SK-N-MC (cell line): Measurements from ENCODE around the gene MISP3.

Experiments
- DNase-seq: peaks from one replicate; pipeline ENCODE4 v3.0.0-alpha.2; 2011; ENCODE audit warnings: low read depth, low spot score
- H3K27ac ChIP-seq: fragments of 200-600 bp; sonication (generic); 2 replicates; pipeline ENCODE4 v1.5.1; 2016; ENCODE audit warnings: mixed run types
- H3K36me3 ChIP-seq: fragments of 200-600 bp; sonication (generic); 2 replicates; pipeline ENCODE4 v1.6.1; 2017; ENCODE audit warnings: antibody characterized with exemption, low read length, mixed read lengths; ENCODE audit not compliant: insufficient read depth
- H3K4me3 ChIP-seq: fragments of 200-600 bp; sonication (generic); 2 replicates; pipeline ENCODE4 v1.5.1; 2016
- H3K9ac ChIP-seq: fragments of 200-600 bp; sonication (generic); 2 replicates; pipeline ENCODE4 v1.8.0; 2017; ENCODE audit warnings: mixed run types, mixed read lengths; ENCODE audit not compliant: insufficient read length
- H3K9me3 ChIP-seq: fragments of 200-600 bp; sonication (generic); 2 replicates; pipeline ENCODE4 v1.6.1; 2017; ENCODE audit warnings: low read depth, mild to moderate bottlenecking, antibody characterized with exemption, low read length, moderate library complexity, mixed read lengths
- EZH2 ChIP-seq: fragments of 200-600 bp; sonication (generic); IDR thresholded peaks from one replicate; pipeline ENCODE4 v1.6.1; 2017; ENCODE audit warnings: antibody characterized with exemption
- FOXP2 ChIP-seq: optimal IDR thresholded peaks from 2 replicates; pipeline ENCODE3; 2011; ENCODE audit warnings: mild to moderate bottlenecking, moderate library complexity; ENCODE audit not compliant: insufficient read depth; ENCODE audit errors: extremely low read length, control extremely low read depth
- POLR2AphosphoS5 ChIP-seq: IDR thresholded peaks from 2 replicates; pipeline ENCODE4 v1.6.1; 2012; ENCODE audit warnings: mild to moderate bottlenecking, low read depth, low read length, borderline replicate concordance

MISP3 gene

DNA sequence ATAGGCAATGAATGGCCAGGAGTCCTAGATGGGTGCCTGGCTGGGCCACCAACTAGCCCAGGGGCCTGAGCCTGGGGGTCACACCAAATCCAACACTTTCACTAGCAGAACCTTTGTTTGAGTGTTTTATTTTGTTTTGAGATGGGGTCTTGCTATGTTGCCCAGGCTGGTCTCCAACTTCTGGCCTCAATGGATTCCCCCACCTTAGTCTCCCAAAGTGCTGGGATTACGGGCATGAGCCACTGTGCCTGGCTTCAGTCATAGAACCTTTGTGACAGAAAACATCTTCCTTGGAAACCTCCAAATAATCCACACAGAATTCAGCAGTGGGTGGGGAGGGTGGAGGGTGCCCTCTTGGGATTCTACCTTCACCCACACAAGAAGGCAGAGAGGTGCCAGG, 38.9 kb downstream of the MISP3 start:
- no peaks in the 10 kb centered on the region for H3K9me3 ChIP-seq

DNA sequence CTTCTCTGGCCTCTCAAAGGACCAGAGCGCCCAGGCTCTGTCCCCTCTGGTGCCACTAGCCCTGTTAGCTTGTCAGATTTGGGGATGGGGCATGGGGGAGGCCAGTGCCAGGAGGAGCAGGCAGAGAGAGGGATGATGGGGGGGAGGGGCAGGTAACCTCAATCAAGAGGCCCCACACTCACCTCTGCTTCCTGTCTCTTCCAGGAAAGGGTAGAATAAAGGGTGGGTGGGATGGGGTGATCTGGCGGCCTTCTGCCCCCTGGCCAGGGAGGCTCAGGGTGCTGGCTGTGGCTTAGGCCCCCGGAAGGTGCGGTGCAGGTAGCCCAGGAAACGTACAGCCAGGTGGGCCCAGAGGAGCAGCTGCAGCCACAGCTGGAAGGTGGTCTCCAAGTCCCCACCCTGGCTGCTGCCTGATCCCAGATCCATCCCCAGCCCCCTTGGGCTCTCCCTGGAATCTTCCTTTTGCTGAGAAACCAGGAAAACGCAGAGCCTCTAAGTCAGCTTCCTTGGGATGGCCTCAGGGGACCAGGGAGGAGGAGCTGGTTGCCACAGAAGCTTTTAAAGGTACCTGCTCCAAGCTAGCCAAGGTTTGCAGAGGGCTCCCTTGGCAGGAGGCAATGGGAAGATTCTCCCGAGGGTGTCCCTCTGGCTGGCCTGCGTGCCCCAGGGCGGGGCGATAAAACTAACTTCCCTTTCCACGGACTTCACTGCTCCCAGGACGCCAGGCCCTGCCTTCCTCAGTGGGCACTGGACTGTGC, 39.6 kb downstream of the MISP3 start:
- TF ChIP-seq FOXP2 = no peak
- TF ChIP-seq POLR2AphosphoS5 = no peak
- TF ChIP-seq EZH2 = no peak
- Histone ChIP-seq H3K36me3 (no peaks in the 10 kb centered on the region), H3K4me3 (no peak overlapping the region), H3K27ac (no peak overlapping the region), H3K9ac (no peak overlapping the region), H3K9me3 (no peaks in the 10 kb centered on the region)
- no peak for DNase-seq

More for the DNA sequence above, 38.9 kb downstream of the MISP3 start:
- no peak overlapping the region for H3K9ac ChIP-seq
- no peak for DNase-seq
- no peak for TF ChIP-seq FOXP2
- TF ChIP-seq POLR2AphosphoS5 = no peak
- TF ChIP-seq EZH2 = no peak
- no peaks in the 10 kb centered on the region for H3K36me3 ChIP-seq
- no peak overlapping the region for H3K4me3 ChIP-seq
- H3K27ac ChIP-seq = no peak overlapping the region

DNA sequence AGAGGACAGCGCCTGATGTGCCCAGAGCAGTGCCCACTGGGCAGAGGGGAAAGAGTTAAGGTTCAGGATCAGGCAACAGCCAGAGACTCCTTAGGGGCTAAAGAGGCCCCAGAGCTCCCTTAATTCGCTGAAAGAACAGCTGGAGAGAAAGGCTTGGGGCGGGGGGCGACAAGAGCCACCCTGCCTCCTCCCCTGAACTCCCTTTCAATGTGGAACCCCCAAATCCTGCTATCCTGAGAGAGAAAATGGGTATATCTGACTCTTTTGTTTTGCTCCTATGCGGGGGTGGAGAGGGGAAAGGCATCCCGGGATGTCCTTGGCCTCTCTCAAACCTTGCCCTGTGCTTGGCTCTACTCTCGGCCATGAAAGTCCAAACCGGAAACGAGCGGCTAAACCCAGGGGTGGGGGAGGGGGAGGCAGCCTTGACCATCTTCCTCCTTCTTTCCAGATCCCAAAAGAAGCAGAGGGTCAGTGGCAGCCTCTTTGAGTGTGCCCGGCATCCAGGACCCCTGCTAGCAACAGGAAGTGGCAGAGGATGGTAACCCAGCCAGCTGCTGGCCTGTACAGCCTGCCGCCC, 40.3 kb downstream of the MISP3 start:
- Histone ChIP-seq H3K4me3 (no peak overlapping the region), H3K27ac (no peak overlapping the region), H3K9ac (no peak overlapping the region), H3K9me3 (no peaks in the 10 kb centered on the region), H3K36me3 (no peaks in the 10 kb centered on the region)
- no peak for DNase-seq
- no peak for TF ChIP-seq FOXP2
- no peak for TF ChIP-seq EZH2
- TF ChIP-seq POLR2AphosphoS5 = no peak

DNA sequence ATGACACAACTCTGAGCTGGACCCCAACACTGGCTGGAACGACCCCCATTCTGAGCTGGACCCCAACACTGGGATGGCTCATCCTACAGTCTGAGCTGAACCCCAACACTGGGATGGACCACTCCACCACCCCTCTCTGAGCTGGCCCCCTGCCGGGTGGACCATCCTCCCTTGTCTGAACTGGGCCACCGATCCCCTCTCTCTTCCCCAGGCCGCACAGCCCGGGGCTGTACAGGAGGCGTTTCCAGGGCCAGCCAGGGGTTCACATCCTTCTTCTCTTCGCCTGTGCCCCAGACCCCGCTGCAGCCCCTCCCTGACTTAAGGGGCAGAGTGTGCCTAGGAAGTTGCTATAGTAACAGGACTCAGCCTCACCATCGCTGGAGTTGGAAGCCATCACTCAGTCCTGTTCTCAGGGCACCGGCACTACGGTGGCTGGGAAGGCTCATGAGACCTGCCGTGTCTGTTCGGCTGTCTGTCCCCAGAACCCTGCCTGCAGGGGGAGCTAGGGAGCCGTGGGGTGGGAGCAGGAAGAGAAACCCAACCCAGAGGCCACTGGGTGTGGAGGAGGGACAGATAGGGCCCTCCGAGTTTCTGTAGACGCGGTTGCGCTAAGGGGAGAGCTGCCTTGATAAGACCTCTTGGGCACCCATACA, 41.3 kb downstream of the MISP3 start:
- TF ChIP-seq FOXP2 (no peak), POLR2AphosphoS5 (no peak), EZH2 (no peak)
- Histone ChIP-seq H3K9me3 (no peaks in the 10 kb centered on the region), H3K27ac (no peak overlapping the region), H3K36me3 (no peaks in the 10 kb centered on the region), H3K4me3 (no peak overlapping the region), H3K9ac (no peak overlapping the region)
- no peak for DNase-seq

DNA sequence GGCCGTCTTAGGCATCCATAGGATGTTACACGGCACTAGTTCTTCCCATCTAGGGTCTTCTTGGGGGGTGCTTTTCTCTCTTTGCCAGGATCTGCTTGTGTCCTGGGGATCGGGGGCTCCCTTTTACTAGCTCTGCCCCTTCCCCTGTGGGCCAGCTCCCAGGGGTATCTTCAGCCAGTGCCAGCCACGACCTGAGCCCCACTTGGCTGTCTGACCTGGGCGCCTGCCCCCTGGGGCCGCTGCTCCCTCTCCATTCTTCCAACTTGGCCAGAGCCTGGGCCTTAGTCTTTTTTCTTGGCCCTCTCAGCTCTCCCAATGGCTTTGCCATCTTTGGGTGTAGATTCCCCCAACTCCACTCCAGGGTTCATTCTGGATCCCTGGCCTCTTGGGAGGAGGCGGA, 41.9 kb downstream of the MISP3 start:
- TF ChIP-seq FOXP2 (no peak), EZH2 (no peak), POLR2AphosphoS5 (no peak)
- no peak overlapping the region for H3K4me3 ChIP-seq
- H3K27ac ChIP-seq = no peak overlapping the region

DNA sequence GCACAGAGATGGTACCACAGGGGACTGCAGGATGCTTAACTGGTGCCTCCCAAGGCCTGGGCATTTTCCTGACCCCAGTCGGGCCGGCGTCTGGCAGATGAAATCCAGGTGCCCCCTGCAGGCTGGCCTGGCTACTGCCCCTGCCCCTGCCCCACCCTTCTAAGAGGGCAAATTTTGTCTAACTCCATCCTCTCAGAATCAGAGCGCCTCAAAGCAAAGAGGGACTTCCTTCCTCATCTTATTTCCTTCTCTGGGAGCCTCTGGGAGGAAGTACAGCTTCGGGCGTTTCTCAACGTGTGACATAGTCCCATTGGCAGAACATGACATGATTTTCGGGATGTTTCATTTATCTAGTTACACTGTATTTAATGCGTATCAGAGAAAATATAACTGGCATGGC, 42.3 kb downstream of the MISP3 start:
- TF ChIP-seq EZH2 (no peak), FOXP2 (no peak), POLR2AphosphoS5 (no peak)
- Histone ChIP-seq H3K27ac (no peak overlapping the region), H3K4me3 (no peak overlapping the region), H3K9me3 (no peaks in the 10 kb centered on the region), H3K36me3 (no peaks in the 10 kb centered on the region), H3K9ac (no peak overlapping the region)
- DNase-seq = no peak

More for the DNA sequence above, 41.9 kb downstream of the MISP3 start:
- Histone ChIP-seq H3K36me3 (no peaks in the 10 kb centered on the region), H3K9ac (no peak overlapping the region), H3K9me3 (no peaks in the 10 kb centered on the region)
- no peak for DNase-seq

DNA sequence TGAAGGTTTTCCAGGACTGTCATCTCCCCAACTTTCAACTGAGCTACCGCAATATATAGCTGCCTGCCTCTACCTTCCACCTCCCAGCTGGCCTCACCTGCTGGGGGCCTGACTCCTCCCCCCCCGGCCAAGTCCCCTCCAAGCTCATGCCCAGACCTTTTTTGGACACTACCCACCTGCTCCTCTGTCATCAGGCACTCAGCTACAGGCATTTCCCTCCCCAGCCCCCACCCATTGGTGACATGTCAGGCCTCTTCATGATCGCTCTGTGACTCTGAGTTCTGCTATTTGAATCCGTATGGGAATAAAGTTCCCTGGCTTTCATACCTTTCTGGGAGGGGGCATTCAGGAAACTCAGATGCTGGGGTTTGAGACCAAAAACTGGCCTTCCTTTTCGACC, 43.2 kb downstream of the MISP3 start:
- Histone ChIP-seq H3K27ac (no peak overlapping the region), H3K9me3 (no peaks in the 10 kb centered on the region), H3K4me3 (no peak overlapping the region), H3K9ac (no peak overlapping the region), H3K36me3 (no peaks in the 10 kb centered on the region)
- no peak for TF ChIP-seq EZH2
- TF ChIP-seq POLR2AphosphoS5 = no peak
- TF ChIP-seq FOXP2 = no peak
- no peak for DNase-seq

DNA sequence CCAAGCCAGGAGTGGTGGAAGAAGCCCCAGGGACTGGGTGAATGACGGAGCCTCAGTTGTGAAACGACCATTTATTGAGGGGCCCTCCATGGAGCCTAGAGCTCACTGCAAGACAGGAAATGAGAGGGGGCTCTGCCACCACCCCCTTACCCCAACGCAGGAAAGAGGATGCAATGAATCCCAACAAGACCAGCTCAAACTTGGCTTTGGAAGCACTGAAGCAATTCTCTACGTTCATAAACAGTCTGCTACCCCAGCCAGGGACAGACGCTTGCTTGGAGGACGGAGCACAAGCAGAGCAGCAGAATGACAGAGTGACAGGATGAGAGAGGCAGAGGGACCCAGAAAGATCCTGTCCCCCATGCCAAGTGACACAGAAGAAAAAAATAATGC, 43.9 kb downstream of the MISP3 start:
- DNase-seq = no peak
- Histone ChIP-seq H3K9me3 (no peaks in the 10 kb centered on the region), H3K36me3 (no peaks in the 10 kb centered on the region), H3K27ac (no peak overlapping the region), H3K4me3 (peak overlapping the region; percentile 83), H3K9ac (peak overlapping the region; percentile 68)
- no peak for TF ChIP-seq EZH2
- no peak for TF ChIP-seq POLR2AphosphoS5
- TF ChIP-seq FOXP2 = no peak
